K562 (cell line): ENCODE results near the gene ABCC1.

ENCODE experiments used
- CHCHD3 ChIP-seq: fragments of 250-450 bp; sonication (Bioruptor Pico); IDR thresholded peaks from 2 replicates; pipeline ENCODE4 v2.1.2; 2022; ENCODE audit warnings: mild to moderate bottlenecking
- CHD2 ChIP-seq: IDR thresholded peaks from 2 replicates; pipeline ENCODE4 v1.6.1; 2011; ENCODE audit warnings: low read depth, low read length
- EP300 ChIP-seq: IDR thresholded peaks from 2 replicates; pipeline ENCODE4 v1.6.1; 2012; ENCODE audit warnings: low read length, improper control_type of control experiment
- FOSL1 ChIP-seq: fragments of 200-800 bp; sonication (Bioruptor generic); conservative IDR thresholded peaks from 2 replicates; pipeline ENCODE4 v1.6.1; 2016; ENCODE audit warnings: missing genetic modification characterization, missing compliant biosample characterization
- GATA2 ChIP-seq: sonication (generic); formaldehyde crosslinking; IDR thresholded peaks from 2 replicates; pipeline ENCODE4 v1.4.0; 2020; ENCODE audit warnings: mild to moderate bottlenecking, missing genetic modification reagents
- MAFK ChIP-seq: IDR thresholded peaks from 2 replicates; pipeline ENCODE4 v1.6.1; 2011; ENCODE audit warnings: low read length, improper control_type of control experiment
- NR2C2 ChIP-seq, 2 experiments: fragments of 200-800 bp in 1 of 2; sonication (Bioruptor generic) in 1 of 2; sonication (generic) in 1 of 2; formaldehyde crosslinking in 1 of 2; IDR thresholded peaks; 2 replicates each; pipeline versions ENCODE4 v1.6.1 to v1.8.0; 2016 to 2022; ENCODE audit warnings: mild to moderate bottlenecking in 1 of 2, missing compliant biosample characterization in 1 of 2, missing genetic modification characterization in 1 of 2, missing genetic modification reagents in 1 of 2
- ZNF24 ChIP-seq: fragments of 450-650 bp; IDR thresholded peaks from 2 replicates; pipeline ENCODE4 v1.6.1; 2016
- TF ChIP-seq, protein P1 (sequence below), 3 experiments: IDR thresholded peaks in 2 of 3; conservative IDR thresholded peaks in 1 of 3; 2 replicates each; pipeline ENCODE4 v1.5.1; 2011 to 2012; ENCODE audit warnings: low read length in 3 of 3, mild to moderate bottlenecking in 3 of 3, control low read depth in 2 of 3, improper control_type of control experiment in 1 of 3, inconsistent platforms in 1 of 3, low read depth in 1 of 3, mixed read lengths in 1 of 3, moderate library complexity in 1 of 3; ENCODE audit not compliant: insufficient read depth in 2 of 3
- TF ChIP-seq, protein P2 (sequence below): fragments of 450-650 bp; formaldehyde crosslinking; IDR thresholded peaks from 2 replicates; pipeline ENCODE4 v1.4.0; 2022; ENCODE audit warnings: missing genetic modification characterization
- TF ChIP-seq, protein P3 (sequence below): sonication (generic); formaldehyde crosslinking; IDR thresholded peaks from 2 replicates; pipeline ENCODE4 v1.9.0; 2022; ENCODE audit warnings: mild to moderate bottlenecking, missing genetic modification reagents

- no peak for TF ChIP-seq MAFK
- no peak for TF ChIP-seq CHD2
- TF ChIP-seq ZNF24 = no peak
- TF ChIP-seq NR2C2 (CRISPR knock-in tag; IDR thresholded peaks at IDR 0.05) = no peak
- no peak for TF ChIP-seq NR2C2 (tag; IDR thresholded peaks at IDR 0.05)
- TF ChIP-seq, protein P1, sequence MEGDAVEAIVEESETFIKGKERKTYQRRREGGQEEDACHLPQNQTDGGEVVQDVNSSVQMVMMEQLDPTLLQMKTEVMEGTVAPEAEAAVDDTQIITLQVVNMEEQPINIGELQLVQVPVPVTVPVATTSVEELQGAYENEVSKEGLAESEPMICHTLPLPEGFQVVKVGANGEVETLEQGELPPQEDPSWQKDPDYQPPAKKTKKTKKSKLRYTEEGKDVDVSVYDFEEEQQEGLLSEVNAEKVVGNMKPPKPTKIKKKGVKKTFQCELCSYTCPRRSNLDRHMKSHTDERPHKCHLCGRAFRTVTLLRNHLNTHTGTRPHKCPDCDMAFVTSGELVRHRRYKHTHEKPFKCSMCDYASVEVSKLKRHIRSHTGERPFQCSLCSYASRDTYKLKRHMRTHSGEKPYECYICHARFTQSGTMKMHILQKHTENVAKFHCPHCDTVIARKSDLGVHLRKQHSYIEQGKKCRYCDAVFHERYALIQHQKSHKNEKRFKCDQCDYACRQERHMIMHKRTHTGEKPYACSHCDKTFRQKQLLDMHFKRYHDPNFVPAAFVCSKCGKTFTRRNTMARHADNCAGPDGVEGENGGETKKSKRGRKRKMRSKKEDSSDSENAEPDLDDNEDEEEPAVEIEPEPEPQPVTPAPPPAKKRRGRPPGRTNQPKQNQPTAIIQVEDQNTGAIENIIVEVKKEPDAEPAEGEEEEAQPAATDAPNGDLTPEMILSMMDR (IDR thresholded peaks at IDR 0.05 in 2 of 3, conservative IDR thresholded peaks at IDR 0.05 in 1 of 3; ENCODE audit: insufficient read depth in 2 of 3, low read depth in 1 of 3, low read length in 3 of 3) = no peak
- TF ChIP-seq, protein P2, sequence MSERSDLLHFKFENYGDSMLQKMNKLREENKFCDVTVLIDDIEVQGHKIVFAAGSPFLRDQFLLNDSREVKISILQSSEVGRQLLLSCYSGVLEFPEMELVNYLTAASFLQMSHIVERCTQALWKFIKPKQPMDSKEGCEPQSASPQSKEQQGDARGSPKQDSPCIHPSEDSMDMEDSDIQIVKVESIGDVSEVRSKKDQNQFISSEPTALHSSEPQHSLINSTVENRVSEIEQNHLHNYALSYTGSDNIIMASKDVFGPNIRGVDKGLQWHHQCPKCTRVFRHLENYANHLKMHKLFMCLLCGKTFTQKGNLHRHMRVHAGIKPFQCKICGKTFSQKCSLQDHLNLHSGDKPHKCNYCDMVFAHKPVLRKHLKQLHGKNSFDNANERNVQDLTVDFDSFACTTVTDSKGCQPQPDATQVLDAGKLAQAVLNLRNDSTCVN (CRISPR knock-in tag) = no peak
- no peak for TF ChIP-seq GATA2 (CRISPR knock-in tag)
- TF ChIP-seq, protein P3, sequence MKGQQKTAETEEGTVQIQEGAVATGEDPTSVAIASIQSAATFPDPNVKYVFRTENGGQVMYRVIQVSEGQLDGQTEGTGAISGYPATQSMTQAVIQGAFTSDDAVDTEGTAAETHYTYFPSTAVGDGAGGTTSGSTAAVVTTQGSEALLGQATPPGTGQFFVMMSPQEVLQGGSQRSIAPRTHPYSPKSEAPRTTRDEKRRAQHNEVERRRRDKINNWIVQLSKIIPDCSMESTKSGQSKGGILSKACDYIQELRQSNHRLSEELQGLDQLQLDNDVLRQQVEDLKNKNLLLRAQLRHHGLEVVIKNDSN (CRISPR knock-in tag) = no peak
- TF ChIP-seq EP300 = no peak
- no peak for TF ChIP-seq CHCHD3 (CRISPR knock-in tag)
- no peak for TF ChIP-seq FOSL1 (tag)
Measured at GRCh38 chr16:15951852-15952251, 2.4 kb downstream of the ABCC1 start.
